Measurements from ENCODE around the gene ZNF579. TPM values are rescaled to one million over a fixed set of nuclear protein-coding genes. Genes with fewer than 3 reads are reported as not detected.

The ZNF579 gene
- total and polyA plus RNA-seq, 2 donors (not counting 3 experiments of a cell fraction or from before 2014, with no cell fraction given), result 11.6 to 15.7 TPM

DNA sequence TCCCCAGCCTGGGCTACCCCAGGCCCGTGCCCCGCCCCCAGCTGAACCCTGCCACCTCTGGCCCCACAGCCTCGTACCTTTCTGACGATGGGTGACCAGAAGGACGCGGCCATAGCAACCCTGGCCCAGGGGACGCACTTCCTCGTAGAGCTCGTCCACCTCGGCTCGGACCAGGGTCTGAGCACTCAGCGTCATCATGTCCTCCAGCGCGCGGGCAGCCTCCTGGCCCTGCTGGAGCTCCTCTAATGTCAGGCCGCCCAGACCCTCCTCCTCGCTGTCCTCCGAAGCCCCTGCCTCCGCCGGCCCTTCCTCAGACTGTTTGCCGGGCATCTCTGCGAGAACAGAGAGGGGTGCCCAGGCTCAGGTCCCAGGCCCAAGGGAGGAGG lies 44.7 kb downstream of the ZNF579 start:
- no peaks in the 10 kb centered on the region for H3K27me3 ChIP-seq (ENCODE audit: control insufficient read depth in 2 of 2, insufficient read depth in 2 of 2, low read length in 2 of 2)
- no peaks in the 10 kb centered on the region for H3K9me1 ChIP-seq (replicated peaks; ENCODE audit: control insufficient read depth, extremely low read depth, insufficient read depth, low read length)
- CTCF ChIA-PET, result interaction anchor here (1.4 to 1.6 kb wide), 2 partner anchors 68 to 70 kb away, joined by 3 to 7 read pairs; partner anchors contain the start of gene ZNF865
- no peaks in the 10 kb centered on the region for H3K79me2 ChIP-seq (ENCODE audit: control insufficient read depth, insufficient read depth, low read length)
- POLR2A ChIA-PET, result no interaction called here
- intact Hi-C loops (cut with micrococcal nuclease) (no loop called here), dilution Hi-C loops (cut with MboI; ENCODE audit: extremely low pct_ligation_motif_present, low sequenced_read_pairs) (no loop called here)
- H2AFZ ChIP-seq (ENCODE audit: low read depth, low read length), result no peak overlapping the region
- no peak overlapping the region for H3K9ac ChIP-seq (replicated peaks; ENCODE audit: extremely low read depth, insufficient read depth, low read length)
- no peak overlapping the region for H3K27ac ChIP-seq (ENCODE audit: insufficient read depth, low read depth, low read length)
- no peaks in the 10 kb centered on the region for H3K36me3 ChIP-seq (ENCODE audit: control insufficient read depth in 2 of 2, extremely low read depth in 1 of 2, insufficient read depth in 2 of 2, low read length in 2 of 2)
- TF ChIP-seq, protein P1, sequence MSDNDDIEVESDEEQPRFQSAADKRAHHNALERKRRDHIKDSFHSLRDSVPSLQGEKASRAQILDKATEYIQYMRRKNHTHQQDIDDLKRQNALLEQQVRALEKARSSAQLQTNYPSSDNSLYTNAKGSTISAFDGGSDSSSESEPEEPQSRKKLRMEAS (IDR thresholded peaks at IDR 0.05; ENCODE audit: insufficient read depth, insufficient read length), result no peak
- TF ChIP-seq, protein P2, sequence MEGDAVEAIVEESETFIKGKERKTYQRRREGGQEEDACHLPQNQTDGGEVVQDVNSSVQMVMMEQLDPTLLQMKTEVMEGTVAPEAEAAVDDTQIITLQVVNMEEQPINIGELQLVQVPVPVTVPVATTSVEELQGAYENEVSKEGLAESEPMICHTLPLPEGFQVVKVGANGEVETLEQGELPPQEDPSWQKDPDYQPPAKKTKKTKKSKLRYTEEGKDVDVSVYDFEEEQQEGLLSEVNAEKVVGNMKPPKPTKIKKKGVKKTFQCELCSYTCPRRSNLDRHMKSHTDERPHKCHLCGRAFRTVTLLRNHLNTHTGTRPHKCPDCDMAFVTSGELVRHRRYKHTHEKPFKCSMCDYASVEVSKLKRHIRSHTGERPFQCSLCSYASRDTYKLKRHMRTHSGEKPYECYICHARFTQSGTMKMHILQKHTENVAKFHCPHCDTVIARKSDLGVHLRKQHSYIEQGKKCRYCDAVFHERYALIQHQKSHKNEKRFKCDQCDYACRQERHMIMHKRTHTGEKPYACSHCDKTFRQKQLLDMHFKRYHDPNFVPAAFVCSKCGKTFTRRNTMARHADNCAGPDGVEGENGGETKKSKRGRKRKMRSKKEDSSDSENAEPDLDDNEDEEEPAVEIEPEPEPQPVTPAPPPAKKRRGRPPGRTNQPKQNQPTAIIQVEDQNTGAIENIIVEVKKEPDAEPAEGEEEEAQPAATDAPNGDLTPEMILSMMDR (IDR thresholded peaks at IDR 0.05; ENCODE audit: extremely low read depth in 1 of 2, insufficient read depth in 1 of 2, low read depth in 1 of 2, low read length in 2 of 2), result no peak
- TF ChIP-seq FOS (IDR thresholded peaks at IDR 0.05; ENCODE audit: borderline replicate concordance, insufficient read depth, low read length) (no peak), GATA2 (IDR thresholded peaks at IDR 0.05; ENCODE audit: insufficient read depth, insufficient read length, low read depth, low read length) (no peak), JUN (IDR thresholded peaks at IDR 0.05; ENCODE audit: borderline replicate concordance, insufficient read depth, insufficient read length, low read depth) (no peak), POLR2A (IDR thresholded peaks at IDR 0.05; ENCODE audit: low read depth, low read length) (no peak), MYC (IDR thresholded peaks at IDR 0.05; ENCODE audit: low read depth, low read length) (no peak), EZH2 (IDR thresholded peaks at IDR 0.05; ENCODE audit: borderline replicate concordance, low read depth, low read length, severe bottlenecking) (no peak), POLR2AphosphoS5 (IDR thresholded peaks at IDR 0.05; ENCODE audit: insufficient read depth, low read depth, low read length) (no peak)
- BruUV-seq (replicated peaks), result no TSS peak
- DNase-seq (ENCODE audit: low read depth, low spot score) (no peak), FAIRE-seq (no peak)
- no peak overlapping the region for H3K4me3 ChIP-seq (replicated peaks in 1 of 3; ENCODE audit: insufficient read depth in 1 of 3, low read depth in 1 of 3, low read length in 3 of 3)
- no peaks in the 10 kb centered on the region for H4K20me1 ChIP-seq (replicated peaks; ENCODE audit: control insufficient read depth, extremely low read depth, insufficient read depth, low read length)
- H3K4me1 ChIP-seq (ENCODE audit: control insufficient read depth, extremely low read depth, insufficient read depth, low read length), result no peaks in the 10 kb centered on the region
- no peak overlapping the region for H3K4me2 ChIP-seq (ENCODE audit: insufficient read depth, low read length)
- H3K9me3 ChIP-seq (replicated peaks; ENCODE audit: control insufficient read depth, insufficient read depth, low read length), result no peaks in the 10 kb centered on the region
